HL-60 (cell line): ENCODE measurements around the gene DNMT1.
A peak's percentile ranks its signal among the peaks of the same experiment; 100 is the strongest.

Source experiments
- DNase-seq, 2 experiments: peaks; one replicate each; pipeline ENCODE4 v3.0.0-alpha.2; 2010 to 2020; ENCODE audit warnings: low read depth in 1 of 2, low spot score in 1 of 2
- H3K27ac ChIP-seq: fragments of 250-450 bp; sonication (Bioruptor Pico); replicated peaks from 2 replicates; pipeline ENCODE4 v1.5.1; 2020; ENCODE audit warnings: mild to moderate bottlenecking, moderate library complexity
- H3K27me3 ChIP-seq: fragments of 250-450 bp; sonication (Bioruptor Pico); 2 replicates; pipeline ENCODE4 v1.5.1; 2021; ENCODE audit warnings: mild to moderate bottlenecking, moderate library complexity; ENCODE audit not compliant: insufficient read depth, poor library complexity, severe bottlenecking
- H3K4me3 ChIP-seq: replicated peaks from 2 replicates; pipeline ENCODE4 v1.5.1; 2011; ENCODE audit warnings: mild to moderate bottlenecking, control low read depth, low read length; ENCODE audit not compliant: insufficient read depth
- GABPA ChIP-seq: IDR thresholded peaks from 2 replicates; pipeline ENCODE4 v1.6.1; 2012; ENCODE audit warnings: low read depth
- POLR2AphosphoS5 ChIP-seq: IDR thresholded peaks from 2 replicates; pipeline ENCODE4 v1.6.1; 2012; ENCODE audit warnings: low read depth
- SPI1 ChIP-seq: IDR thresholded peaks from 2 replicates; pipeline ENCODE4 v1.6.1; 2012; ENCODE audit warnings: low read depth, mild to moderate bottlenecking, borderline replicate concordance
- TF ChIP-seq, protein P1 (sequence below): IDR thresholded peaks from 2 replicates; pipeline ENCODE4 v1.6.1; 2012; ENCODE audit warnings: low read depth; ENCODE audit not compliant: insufficient replicate concordance
- TF ChIP-seq, protein P2 (sequence below): IDR thresholded peaks from one replicate; pipeline ENCODE4 v1.5.1; 2011; ENCODE audit warnings: low read length, control low read depth, inconsistent platforms; ENCODE audit not compliant: insufficient read depth

The DNMT1 gene

DNA sequence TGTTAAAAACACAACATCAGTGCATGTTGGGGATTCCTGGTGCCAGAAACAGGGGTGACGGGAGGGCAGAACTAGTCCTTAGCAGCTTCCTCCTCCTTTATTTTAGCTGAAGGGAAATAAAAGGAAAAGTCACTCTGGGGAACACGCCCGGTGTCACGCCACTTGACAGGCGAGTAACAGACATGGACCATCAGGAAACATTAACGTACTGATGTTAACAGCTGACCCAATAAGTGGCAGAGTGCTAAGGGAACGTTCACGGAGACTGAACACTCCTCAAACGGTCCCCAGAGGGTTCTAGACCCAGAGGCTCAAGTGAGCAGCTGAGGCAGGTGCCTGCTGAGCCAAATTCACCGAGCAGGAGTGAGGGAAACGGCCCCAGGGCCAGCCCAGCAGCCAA, 61.2 kb downstream of the DNMT1 start:
- DNase-seq: no peak
- H3K27ac ChIP-seq: no peak overlapping the region
- TF ChIP-seq, protein P1, sequence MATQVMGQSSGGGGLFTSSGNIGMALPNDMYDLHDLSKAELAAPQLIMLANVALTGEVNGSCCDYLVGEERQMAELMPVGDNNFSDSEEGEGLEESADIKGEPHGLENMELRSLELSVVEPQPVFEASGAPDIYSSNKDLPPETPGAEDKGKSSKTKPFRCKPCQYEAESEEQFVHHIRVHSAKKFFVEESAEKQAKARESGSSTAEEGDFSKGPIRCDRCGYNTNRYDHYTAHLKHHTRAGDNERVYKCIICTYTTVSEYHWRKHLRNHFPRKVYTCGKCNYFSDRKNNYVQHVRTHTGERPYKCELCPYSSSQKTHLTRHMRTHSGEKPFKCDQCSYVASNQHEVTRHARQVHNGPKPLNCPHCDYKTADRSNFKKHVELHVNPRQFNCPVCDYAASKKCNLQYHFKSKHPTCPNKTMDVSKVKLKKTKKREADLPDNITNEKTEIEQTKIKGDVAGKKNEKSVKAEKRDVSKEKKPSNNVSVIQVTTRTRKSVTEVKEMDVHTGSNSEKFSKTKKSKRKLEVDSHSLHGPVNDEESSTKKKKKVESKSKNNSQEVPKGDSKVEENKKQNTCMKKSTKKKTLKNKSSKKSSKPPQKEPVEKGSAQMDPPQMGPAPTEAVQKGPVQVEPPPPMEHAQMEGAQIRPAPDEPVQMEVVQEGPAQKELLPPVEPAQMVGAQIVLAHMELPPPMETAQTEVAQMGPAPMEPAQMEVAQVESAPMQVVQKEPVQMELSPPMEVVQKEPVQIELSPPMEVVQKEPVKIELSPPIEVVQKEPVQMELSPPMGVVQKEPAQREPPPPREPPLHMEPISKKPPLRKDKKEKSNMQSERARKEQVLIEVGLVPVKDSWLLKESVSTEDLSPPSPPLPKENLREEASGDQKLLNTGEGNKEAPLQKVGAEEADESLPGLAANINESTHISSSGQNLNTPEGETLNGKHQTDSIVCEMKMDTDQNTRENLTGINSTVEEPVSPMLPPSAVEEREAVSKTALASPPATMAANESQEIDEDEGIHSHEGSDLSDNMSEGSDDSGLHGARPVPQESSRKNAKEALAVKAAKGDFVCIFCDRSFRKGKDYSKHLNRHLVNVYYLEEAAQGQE: no peak
- no peak for TF ChIP-seq POLR2AphosphoS5
- TF ChIP-seq, protein P2, sequence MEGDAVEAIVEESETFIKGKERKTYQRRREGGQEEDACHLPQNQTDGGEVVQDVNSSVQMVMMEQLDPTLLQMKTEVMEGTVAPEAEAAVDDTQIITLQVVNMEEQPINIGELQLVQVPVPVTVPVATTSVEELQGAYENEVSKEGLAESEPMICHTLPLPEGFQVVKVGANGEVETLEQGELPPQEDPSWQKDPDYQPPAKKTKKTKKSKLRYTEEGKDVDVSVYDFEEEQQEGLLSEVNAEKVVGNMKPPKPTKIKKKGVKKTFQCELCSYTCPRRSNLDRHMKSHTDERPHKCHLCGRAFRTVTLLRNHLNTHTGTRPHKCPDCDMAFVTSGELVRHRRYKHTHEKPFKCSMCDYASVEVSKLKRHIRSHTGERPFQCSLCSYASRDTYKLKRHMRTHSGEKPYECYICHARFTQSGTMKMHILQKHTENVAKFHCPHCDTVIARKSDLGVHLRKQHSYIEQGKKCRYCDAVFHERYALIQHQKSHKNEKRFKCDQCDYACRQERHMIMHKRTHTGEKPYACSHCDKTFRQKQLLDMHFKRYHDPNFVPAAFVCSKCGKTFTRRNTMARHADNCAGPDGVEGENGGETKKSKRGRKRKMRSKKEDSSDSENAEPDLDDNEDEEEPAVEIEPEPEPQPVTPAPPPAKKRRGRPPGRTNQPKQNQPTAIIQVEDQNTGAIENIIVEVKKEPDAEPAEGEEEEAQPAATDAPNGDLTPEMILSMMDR: no peak
- no peak overlapping the region for H3K4me3 ChIP-seq
- no peaks in the 10 kb centered on the region for H3K27me3 ChIP-seq

DNA sequence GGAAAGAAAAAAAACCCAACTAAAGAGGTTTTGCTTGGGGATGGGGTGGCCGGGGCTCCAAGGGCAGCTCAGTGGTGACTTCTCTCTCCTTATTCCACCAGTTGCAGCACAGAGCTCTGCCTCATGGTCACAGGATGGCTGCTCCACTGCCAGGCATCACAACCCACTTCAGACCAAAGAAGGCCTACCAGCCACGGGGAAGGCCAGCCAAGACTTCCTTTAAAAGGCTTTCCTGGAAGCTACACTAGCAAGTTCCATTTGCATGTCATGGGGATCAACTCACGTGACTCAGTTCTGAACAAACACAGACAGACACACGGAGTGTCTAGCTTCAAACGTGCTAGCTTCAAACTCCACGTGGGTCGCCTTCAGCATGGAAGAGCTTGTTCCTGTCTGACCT, 61.8 kb downstream of the DNMT1 start:
- H3K27me3 ChIP-seq: no peaks in the 10 kb centered on the region
- no peak for DNase-seq
- TF ChIP-seq SPI1 (no peak), POLR2AphosphoS5 (no peak)
- TF ChIP-seq, protein P2: no peak
- no peak overlapping the region for H3K27ac ChIP-seq
- H3K4me3 ChIP-seq: no peak overlapping the region

DNA sequence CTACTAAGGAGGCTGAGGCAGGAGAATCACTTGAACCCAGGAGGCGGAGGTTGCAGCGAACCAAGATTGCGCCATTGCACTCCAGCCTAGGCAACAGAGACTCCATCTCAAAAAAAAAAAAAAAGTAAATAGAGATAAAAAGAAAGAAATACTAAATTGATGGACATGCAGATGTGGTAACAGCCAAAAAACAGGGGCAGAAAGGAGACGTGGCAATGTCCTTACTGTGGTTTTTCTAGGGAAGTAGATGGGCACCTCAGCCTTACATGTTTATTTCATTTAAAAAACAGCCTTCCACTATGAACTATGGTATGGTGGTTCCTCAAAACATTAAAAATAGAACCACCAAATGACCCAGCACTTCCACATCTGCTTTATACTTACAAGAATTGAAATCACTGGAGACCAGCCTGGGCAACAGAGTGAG, 68.5 kb downstream of the DNMT1 start:
- TF ChIP-seq, protein P1: no peak
- TF ChIP-seq, protein P2: no peak
- TF ChIP-seq POLR2AphosphoS5 (no peak), GABPA (no peak), SPI1 (peak; percentile 76; the same call in 1 of the 2 replicates)
- peak in 1 of 2 experiments; percentile 63 for DNase-seq
- no peak overlapping the region for H3K4me3 ChIP-seq
- H3K27ac ChIP-seq: peak overlapping the region; percentile 56
- no peaks in the 10 kb centered on the region for H3K27me3 ChIP-seq

DNA sequence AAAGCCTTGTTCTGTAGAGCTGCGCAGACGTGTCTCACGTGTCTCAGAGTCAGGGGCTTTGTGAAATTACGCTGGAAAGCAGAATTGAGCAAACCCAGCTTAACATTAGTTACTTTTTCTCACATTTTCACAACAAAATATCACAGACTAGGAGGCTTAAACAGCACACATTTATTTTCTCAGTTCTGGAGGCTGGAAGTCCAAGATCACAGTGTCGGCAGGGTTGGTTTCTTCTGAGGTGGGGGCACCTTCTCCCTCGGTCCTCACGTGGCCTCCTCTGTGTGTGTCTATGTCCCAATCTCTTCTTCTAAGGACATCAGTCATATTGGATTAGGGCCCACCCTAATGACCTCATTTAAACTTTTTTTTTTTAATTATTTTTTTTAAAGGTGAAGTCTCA, 70.3 kb downstream of the DNMT1 start:
- H3K4me3 ChIP-seq: no peak overlapping the region
- TF ChIP-seq, protein P2: no peak
- no peak for TF ChIP-seq SPI1
- TF ChIP-seq POLR2AphosphoS5: no peak
- TF ChIP-seq, protein P1: no peak
- no peaks in the 10 kb centered on the region for H3K27me3 ChIP-seq
- no peak for DNase-seq
- H3K27ac ChIP-seq: no peak overlapping the region
